Measurements from ENCODE around the gene ATP1B1. TPM values are rescaled to one million over a fixed set of nuclear protein-coding genes. Genes with fewer than 3 reads are reported as not detected.

Gene ATP1B1
- total and polyA plus RNA-seq, 9 of the 15 experiments (the other 6 are each of a cell fraction or from before 2014, with no cell fraction given), result 0.76 to 3.0 (median 1.7) TPM

GRCh38 chr1:169113613-169114119 lies 7.2 kb downstream of the ATP1B1 start (continued):
- TF ChIP-seq ARID3A (IDR thresholded peaks at IDR 0.05; ENCODE audit: borderline replicate concordance, low read depth, low read length) (peak; percentile 69; the same call in 1 of the 2 replicates), CHD2 (IDR thresholded peaks at IDR 0.05; ENCODE audit: low read depth, low read length) (no peak), HCFC1 (IDR thresholded peaks at IDR 0.05; ENCODE audit: low read depth, low read length) (0 out of 2 replicates have a peak, but pooled peaks have one; percentile 19), ELK1 (CRISPR knock-in tag; IDR thresholded peaks at IDR 0.05) (no peak), NEUROD1 (IDR thresholded peaks at IDR 0.05; ENCODE audit: borderline replicate concordance, low read depth, low read length, partially characterized antibody) (no peak), MLLT1 (IDR thresholded peaks at IDR 0.05) (peak in 1 of 2 experiments; percentile 99; a peak in 2 of 4 replicates), ZBTB17 (CRISPR knock-in tag; IDR thresholded peaks at IDR 0.05) (peak; percentile 94), LCOR (CRISPR knock-in tag; IDR thresholded peaks at IDR 0.05) (no peak), ATF6 (CRISPR knock-in tag; IDR thresholded peaks at IDR 0.05) (no peak), PBX2 (CRISPR knock-in tag; IDR thresholded peaks at IDR 0.05; ENCODE audit: low read depth) (no peak), PBX2 (tag; conservative IDR thresholded peaks at IDR 0.05; ENCODE audit: low read depth) (no peak), TCF3 (CRISPR knock-in tag; IDR thresholded peaks at IDR 0.05) (no peak), NCOA1 (IDR thresholded peaks at IDR 0.05; ENCODE audit: low read depth) (no peak), ZBTB34 (CRISPR knock-in tag; IDR thresholded peaks at IDR 0.05) (no peak)
